NK-92 (cell line): Measurements from ENCODE around the gene FRMD8.
"Not testable (repeated sequence)": the region's sequence is repeated elsewhere in the genome, so short reads cannot be mapped to it uniquely, and the experiment has no call there.

Experiments used
- DNase-seq: peaks from one replicate; lab custom pipeline; 2025; ENCODE audit not compliant: unreplicated experiment; lab: John Stamatoyannopoulos, UW

The FRMD8 gene

GRCh38 chr11:65448418-65449105 lies 62.1 kb downstream of the FRMD8 start:
- DNase-seq: no peak

- not testable (repeated sequence) for DNase-seq
Measured at GRCh38 chr11:65451301-65451700, 64.9 kb downstream of the FRMD8 start.

- not testable (repeated sequence) for DNase-seq
Measured at GRCh38 chr11:65452259-65452658, 65.8 kb downstream of the FRMD8 start.

GRCh38 chr11:65452806-65453490 lies 66.5 kb downstream of the FRMD8 start:
- DNase-seq: no peak

GRCh38 chr11:65454311-65454695 lies 67.9 kb downstream of the FRMD8 start:
- DNase-seq: no peak

GRCh38 chr11:65454696-65455456 lies 68.4 kb downstream of the FRMD8 start:
- no peak for DNase-seq

- DNase-seq: no peak
Measured at GRCh38 chr11:65456418-65456817, 70.0 kb downstream of the FRMD8 start.

GRCh38 chr11:65459552-65459951 lies 73.1 kb downstream of the FRMD8 start:
- DNase-seq: no peak
